Stimulated activated CD8-positive, alpha-beta memory T cell treated with anti-CD3 and anti-CD28 coated beads, Interleukin-2, amount 100 ng/mL, for 48 hours (primary cell): Measurements from ENCODE around the gene CLEC4E.
"Not testable (repeated sequence)": the region's sequence is repeated elsewhere in the genome, so short reads cannot be mapped to it uniquely, and the experiment has no call there.

Experiments
- DNase-seq, 2 donors: peaks; one replicate each; pipeline ENCODE4 v3.0.0-alpha.2; 2020; ENCODE audit warnings: low read depth in 2 of 2

CLEC4E gene

GRCh38 chr12:8537820-8538219 lies 2.9 kb downstream of the CLEC4E start:
- not testable (repeated sequence) for DNase-seq

DNA sequence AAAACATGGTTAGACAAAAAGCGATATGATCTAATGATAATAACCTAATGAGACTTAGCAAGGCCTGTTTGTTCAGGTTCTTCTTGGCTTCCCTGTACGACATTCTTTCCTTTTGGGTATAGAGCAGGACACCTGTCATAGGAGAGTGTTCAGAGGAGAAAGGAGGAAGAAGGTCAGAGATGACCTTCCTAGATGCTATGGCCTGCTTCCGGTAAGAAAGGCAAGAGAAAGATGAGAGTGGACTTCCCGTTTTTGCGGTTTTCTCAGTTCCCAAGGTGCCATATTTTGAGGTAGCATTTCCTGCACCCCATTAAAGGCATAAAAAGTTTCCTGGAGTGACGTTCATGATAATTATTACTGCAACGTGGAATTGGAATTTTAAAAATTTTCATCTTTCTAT lies 8.7 kb downstream of the CLEC4E start:
- DNase-seq: no peak

DNA sequence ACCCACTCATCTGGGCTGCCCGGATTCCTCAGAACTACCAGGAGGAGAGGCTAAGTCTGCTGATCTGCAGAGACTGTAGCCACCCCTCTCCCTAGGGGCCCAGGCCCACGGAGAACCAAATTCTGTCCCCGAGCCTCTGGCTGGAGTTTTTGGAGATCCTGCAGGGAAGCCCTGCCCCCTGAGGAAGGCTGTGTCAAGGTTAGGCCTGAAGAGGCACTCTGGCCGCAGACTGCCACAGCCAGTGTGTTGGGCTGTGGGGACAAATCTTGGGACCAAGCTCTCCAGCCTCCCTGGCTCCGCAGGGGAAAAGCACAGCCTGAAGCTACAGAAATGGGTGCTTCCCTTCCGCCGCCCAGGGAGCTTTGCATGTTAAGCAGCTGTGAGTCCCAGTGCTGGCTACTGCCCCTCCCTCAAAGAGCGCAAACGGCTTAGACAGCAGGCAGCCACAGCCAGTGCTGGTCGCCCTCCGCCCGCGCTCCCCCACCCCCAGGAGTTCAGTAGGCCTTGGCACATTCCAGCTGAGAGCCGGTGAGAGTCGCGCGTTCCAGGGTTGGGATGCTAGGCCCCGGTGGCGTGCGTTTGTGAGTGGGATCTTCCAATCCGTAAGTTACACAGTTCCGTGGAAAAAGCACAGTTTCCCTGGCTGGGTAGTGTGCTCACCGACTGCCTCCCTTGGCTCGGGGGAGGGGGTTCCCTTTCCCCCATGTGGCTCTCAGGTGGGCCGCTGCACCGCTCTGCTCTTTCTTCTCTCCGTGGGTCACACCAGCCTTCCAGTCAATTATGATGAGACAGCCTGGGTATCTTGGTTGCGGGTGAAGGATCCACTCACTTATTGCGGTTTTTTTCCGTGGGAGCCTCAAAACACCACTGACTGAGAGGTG lies 13.2 kb downstream of the CLEC4E start:
- no peak for DNase-seq

GRCh38 chr12:8519171-8519570 lies 21.5 kb downstream of the CLEC4E start:
- DNase-seq: no peak

DNA sequence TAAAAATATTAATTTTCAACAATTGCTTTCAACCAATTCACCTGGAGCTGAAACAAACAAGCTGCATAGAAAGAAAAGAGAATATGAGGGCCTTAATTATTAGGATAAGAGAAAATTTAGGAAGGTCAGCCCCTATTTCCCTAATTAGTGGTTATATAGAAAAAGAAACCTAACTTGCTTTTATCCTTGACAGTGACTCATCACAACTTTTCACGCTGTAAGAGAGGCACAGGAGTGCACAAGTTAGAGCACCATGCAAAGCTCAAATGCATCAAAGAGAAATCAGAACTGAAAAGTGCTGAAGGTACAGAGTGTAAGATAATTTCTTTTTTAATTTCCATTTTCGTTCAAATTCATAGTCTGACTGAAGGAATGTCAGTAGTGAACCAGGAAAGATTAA lies 22.7 kb downstream of the CLEC4E start:
- DNase-seq: no peak

DNA sequence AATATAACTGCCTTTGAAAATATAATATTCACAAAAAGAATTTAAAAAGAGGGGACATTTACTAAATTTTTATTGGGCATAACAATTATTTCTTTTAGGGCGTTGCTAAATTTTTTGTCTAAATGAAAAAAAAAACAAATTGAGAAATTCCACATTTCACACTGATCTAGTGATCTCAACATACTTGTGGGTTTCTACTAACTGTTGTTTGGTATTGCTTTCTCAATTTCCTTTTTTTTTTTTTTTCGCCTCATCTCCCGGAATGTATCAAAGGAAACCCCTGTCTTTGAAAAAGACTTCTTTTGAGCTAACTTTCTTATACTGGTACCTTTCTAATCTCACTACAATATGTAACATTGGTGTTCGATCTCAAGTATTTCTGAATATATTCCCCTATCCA lies 27.4 kb downstream of the CLEC4E start, which contains the start of gene CLEC4D:
CLEC4D (plus strand) TSS at position 248 of the 400 bp plus-strand sequence. CDS start 230 bp downstream, outside the sequence.
- no peak for DNase-seq

GRCh38 chr12:8508910-8509841 lies 31.5 kb downstream of the CLEC4E start:
- no peak for DNase-seq

DNA sequence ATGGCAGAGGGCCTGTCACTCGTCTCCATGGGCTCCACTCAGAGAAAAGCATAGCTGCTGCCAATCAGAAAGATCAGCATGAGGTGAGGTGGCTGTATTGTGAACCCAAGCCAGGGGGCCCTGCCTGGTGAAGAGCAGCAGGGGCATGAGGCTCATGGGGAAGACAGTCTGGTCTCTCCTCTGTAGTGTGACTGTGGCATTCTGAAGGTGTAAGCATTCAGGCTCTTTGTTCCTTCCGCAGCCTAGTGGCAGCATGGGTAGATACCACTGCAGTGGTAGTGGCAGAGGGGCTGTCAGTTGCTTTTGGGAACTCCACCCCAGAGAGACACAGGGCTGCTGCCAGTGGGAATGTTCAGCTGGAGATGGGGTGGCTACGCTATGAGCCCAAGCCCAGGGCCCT lies 32.5 kb downstream of the CLEC4E start:
- DNase-seq: no peak

DNA sequence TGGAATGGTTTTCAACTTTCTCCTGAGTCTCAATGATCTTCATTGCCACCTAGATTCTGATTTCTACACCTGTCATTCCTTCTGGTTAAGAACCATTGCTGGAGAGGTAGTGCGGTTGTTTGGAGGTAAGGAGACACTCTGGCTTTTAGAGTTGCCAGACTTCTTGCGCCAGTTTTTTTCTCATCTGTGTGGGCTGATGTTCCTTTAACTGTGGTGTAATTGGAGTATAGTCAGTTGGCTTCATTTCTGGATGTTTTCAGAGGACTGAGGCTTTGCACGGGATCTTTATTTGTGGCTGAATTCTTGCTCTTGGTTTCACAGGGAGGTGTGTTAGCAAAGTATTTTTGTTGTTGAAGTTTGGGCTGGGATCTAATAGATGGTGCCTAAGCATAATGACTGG lies 33.1 kb downstream of the CLEC4E start:
- no peak for DNase-seq

- no peak for DNase-seq
Measured at GRCh38 chr12:8504351-8504750, 36.4 kb downstream of the CLEC4E start.

- DNase-seq: no peak
Measured at GRCh38 chr12:8501720-8502119, 39.0 kb downstream of the CLEC4E start.

- DNase-seq: no peak
Measured at GRCh38 chr12:8499616-8500015, 41.1 kb downstream of the CLEC4E start.

DNA sequence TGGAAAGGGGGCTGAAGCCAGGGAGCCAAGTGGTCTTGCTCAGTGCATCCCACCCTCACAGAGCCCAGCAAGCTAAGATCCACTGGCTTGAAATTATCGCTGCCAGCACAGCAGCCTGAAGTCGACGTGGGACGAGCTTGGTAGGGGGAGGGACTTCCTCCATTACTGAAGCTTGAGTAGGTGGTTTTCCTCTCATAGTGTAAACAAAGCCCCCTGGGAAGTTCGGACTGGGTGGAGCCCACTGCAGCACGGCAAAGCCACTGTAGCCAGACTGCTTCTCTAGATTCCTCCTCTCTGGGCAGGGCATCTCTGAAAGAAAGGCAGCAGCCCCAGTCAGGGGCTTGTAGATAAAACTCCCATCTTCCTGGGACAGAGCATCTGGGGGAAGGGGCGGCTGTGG lies 44.6 kb downstream of the CLEC4E start:
- DNase-seq: not testable (repeated sequence)

DNA sequence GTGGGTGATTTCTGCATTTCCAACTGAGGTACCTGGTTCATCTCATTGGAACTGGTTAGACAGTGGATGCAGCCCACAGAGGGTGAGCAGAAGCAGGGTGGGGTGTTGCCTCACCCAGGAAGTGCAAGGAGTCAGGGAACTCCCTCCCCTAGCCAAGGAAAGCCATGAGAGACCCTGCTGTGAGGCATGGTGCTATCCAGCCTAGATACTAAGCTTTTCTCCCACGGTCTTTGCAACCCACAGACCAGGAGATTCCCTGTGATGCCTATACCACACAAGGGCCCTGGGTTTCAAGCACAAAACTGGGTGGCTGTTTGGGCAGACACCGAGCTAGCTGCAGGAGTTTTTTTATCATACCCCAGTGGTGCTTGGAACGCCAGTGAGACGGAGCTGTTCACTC lies 45.0 kb downstream of the CLEC4E start:
- not testable (repeated sequence) for DNase-seq

DNA sequence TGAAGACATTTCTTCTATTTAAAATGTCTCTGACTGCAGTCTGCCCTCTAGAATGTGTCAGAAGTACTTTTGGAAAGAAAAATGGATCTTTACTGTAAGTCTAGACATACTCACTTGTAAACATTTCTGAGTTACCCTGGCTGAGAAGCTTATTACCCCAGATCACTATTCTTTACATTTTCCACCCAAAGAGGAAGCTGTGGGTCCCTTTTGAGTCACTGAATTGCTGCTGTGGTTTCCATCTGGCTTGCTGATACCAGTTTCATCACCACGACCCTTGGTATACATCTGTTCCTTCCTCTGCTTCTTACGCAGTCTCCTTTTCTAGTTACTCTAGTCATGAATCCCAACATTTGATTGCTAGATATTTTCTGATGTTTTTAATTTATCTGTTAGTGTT lies 47.6 kb downstream of the CLEC4E start:
- peak in 1 of 2 donors; percentile 25 for DNase-seq

DNA sequence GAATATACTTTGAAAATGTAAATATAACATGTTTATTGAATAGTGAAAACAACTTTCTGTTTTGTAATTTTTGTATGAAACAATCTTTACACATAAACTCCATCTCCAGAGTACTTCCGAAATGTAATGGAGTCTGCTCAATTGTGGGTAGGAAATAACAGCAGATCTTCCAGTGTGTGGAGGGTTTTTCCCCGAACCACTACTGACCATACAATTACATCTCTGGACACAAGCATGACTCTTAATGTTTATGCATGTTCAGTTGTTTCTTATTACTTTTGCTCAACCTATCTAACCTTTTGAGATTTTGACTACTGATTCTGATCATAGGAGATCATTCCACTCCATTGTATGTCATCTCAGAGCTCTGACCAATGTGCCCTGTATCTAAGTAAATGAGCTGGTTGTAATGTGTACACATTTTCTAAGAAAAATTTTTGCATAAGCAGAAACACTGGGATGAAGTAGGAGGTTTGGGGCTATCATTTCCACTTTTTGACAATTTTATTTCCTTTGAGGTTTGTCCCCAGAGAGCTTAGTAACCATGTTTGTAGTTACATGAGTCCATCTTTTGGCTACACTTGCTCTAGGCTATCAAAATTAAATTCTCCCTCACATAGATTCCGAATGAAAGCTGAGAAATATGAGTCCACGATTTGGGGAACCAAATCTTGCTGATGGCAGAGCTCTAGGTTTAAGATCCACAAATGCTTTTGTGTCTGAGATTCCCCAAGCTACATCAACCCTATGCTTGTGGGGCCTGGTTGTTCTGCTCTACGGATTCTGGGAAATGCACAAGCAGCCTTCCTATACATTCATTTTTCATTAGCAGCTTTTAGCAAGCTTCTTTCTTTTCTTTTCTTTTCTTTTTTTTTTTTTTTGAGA lies 48.8 kb downstream of the CLEC4E start:
- no peak for DNase-seq
